Neural cell (in vitro differentiated cells): Measurements from ENCODE around the gene ELMOD1.
A peak's percentile ranks its signal among the peaks of the same experiment; 100 is the strongest.

Experiments used
- POLR2AphosphoS5 ChIP-seq: IDR thresholded peaks from 2 replicates; pipeline ENCODE4 v1.6.1; 2012
- TAF1 ChIP-seq: IDR thresholded peaks from 2 replicates; pipeline ENCODE4 v1.6.1; 2012; ENCODE audit warnings: low read depth
- TF ChIP-seq, protein P1 (sequence below): fragments of 450-650 bp; IDR thresholded peaks from 2 replicates; pipeline ENCODE4 v1.5.1; 2014; ENCODE audit warnings: antibody characterized with exemption, mild to moderate bottlenecking, moderate library complexity; ENCODE audit not compliant: poor library complexity, severe bottlenecking
- TF ChIP-seq, protein P2 (sequence below): IDR thresholded peaks from 2 replicates; pipeline ENCODE4 v1.6.1; 2012; ENCODE audit warnings: borderline replicate concordance

DNA sequence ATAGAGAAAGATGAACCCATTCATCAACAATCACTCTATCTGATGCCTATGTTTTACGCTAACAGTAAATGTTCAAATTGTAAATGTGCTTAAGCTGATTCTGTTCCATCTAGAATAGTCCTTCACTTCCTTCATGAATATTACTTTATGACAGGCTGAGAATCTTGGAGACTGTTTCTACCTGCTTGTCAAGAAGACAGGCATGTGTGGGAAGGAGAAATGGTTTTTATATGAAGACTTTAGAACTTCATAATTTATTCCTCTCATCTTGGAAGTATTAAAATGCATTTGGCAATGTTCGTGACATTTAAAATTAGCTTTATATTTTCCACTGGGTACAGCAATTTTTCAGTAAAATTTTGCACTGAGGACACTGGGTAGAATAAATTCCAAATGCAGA lies 41.0 kb downstream of the ELMOD1 start:
- TF ChIP-seq, protein P1, sequence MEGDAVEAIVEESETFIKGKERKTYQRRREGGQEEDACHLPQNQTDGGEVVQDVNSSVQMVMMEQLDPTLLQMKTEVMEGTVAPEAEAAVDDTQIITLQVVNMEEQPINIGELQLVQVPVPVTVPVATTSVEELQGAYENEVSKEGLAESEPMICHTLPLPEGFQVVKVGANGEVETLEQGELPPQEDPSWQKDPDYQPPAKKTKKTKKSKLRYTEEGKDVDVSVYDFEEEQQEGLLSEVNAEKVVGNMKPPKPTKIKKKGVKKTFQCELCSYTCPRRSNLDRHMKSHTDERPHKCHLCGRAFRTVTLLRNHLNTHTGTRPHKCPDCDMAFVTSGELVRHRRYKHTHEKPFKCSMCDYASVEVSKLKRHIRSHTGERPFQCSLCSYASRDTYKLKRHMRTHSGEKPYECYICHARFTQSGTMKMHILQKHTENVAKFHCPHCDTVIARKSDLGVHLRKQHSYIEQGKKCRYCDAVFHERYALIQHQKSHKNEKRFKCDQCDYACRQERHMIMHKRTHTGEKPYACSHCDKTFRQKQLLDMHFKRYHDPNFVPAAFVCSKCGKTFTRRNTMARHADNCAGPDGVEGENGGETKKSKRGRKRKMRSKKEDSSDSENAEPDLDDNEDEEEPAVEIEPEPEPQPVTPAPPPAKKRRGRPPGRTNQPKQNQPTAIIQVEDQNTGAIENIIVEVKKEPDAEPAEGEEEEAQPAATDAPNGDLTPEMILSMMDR: no peak
- TF ChIP-seq POLR2AphosphoS5 (peak; percentile 11), TAF1 (no peak)
- TF ChIP-seq, protein P2, sequence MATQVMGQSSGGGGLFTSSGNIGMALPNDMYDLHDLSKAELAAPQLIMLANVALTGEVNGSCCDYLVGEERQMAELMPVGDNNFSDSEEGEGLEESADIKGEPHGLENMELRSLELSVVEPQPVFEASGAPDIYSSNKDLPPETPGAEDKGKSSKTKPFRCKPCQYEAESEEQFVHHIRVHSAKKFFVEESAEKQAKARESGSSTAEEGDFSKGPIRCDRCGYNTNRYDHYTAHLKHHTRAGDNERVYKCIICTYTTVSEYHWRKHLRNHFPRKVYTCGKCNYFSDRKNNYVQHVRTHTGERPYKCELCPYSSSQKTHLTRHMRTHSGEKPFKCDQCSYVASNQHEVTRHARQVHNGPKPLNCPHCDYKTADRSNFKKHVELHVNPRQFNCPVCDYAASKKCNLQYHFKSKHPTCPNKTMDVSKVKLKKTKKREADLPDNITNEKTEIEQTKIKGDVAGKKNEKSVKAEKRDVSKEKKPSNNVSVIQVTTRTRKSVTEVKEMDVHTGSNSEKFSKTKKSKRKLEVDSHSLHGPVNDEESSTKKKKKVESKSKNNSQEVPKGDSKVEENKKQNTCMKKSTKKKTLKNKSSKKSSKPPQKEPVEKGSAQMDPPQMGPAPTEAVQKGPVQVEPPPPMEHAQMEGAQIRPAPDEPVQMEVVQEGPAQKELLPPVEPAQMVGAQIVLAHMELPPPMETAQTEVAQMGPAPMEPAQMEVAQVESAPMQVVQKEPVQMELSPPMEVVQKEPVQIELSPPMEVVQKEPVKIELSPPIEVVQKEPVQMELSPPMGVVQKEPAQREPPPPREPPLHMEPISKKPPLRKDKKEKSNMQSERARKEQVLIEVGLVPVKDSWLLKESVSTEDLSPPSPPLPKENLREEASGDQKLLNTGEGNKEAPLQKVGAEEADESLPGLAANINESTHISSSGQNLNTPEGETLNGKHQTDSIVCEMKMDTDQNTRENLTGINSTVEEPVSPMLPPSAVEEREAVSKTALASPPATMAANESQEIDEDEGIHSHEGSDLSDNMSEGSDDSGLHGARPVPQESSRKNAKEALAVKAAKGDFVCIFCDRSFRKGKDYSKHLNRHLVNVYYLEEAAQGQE: no peak
